Activated T-cell treated with anti-CD3 and anti-CD28 coated beads, Interleukin-2, amount 50 U/mL, for 4 hours (primary cell): ENCODE data around the gene CCDC102A. TPM values are rescaled to one million over a fixed set of nuclear protein-coding genes. Genes with fewer than 3 reads are reported as not detected.
A peak's percentile ranks its signal among the peaks of the same experiment; 100 is the strongest.
"Not testable (repeated sequence)": the region's sequence is repeated elsewhere in the genome, so short reads cannot be mapped to it uniquely, and the experiment has no call there.

Experiments used
- ATAC-seq, 2 donors: fragments of 200-7000 bp; cut with Tn5 transposase; one replicate each; pipeline ENCODE4 v1.10.0; 2021
- DNase-seq: peaks from one replicate; pipeline ENCODE4 v3.0.0-alpha.2; 2020
- H3K27me3 Mint-ChIP-seq: one replicate; pipeline ENCODE4 v1.8.0; 2021; ENCODE audit warnings: low read depth, mixed read lengths
- H3K36me3 Mint-ChIP-seq: one replicate; pipeline ENCODE4 v1.8.0; 2022; ENCODE audit warnings: mixed read lengths; ENCODE audit not compliant: insufficient read depth
- H3K4me1 Mint-ChIP-seq: one replicate; pipeline ENCODE4 v1.8.0; 2021; ENCODE audit warnings: low read depth, mixed read lengths
- H3K4me3 Mint-ChIP-seq: one replicate; pipeline ENCODE4 v1.8.0; 2021; ENCODE audit warnings: mild to moderate bottlenecking, moderate library complexity, mixed read lengths
- H3K9me3 Mint-ChIP-seq: one replicate; pipeline ENCODE4 v1.8.0; 2021; ENCODE audit warnings: mixed read lengths
- total RNA-seq, 3 donors: library from RNA; stranded (reverse); gene quantifications; one replicate each; pipeline ENCODE4 v1.2.1, GENCODE V29; 2021

The CCDC102A gene
- total RNA-seq, 3 donors from 2014 or later: 4.6 to 8.9 (median 6.9) TPM

GRCh38 chr16:57499941-57500340, 36.4 kb downstream of the CCDC102A start:
- not testable (repeated sequence) for H3K4me3 Mint-ChIP-seq, H3K4me1 Mint-ChIP-seq, H3K36me3 Mint-ChIP-seq, H3K27me3 Mint-ChIP-seq, H3K9me3 Mint-ChIP-seq, DNase-seq, ATAC-seq

- no peak overlapping the region for H3K4me3 Mint-ChIP-seq
- no peak for ATAC-seq
- H3K4me1 Mint-ChIP-seq: peaks cover 5% of the 10 kb centered on the region
- H3K27me3 Mint-ChIP-seq: peaks cover 2% of the 10 kb centered on the region
- DNase-seq: no peak
- no peaks in the 10 kb centered on the region for H3K36me3 Mint-ChIP-seq
- no peaks in the 10 kb centered on the region for H3K9me3 Mint-ChIP-seq
Measured at GRCh38 chr16:57498031-57498430, 38.3 kb downstream of the CCDC102A start.

- no peaks in the 10 kb centered on the region for H3K9me3 Mint-ChIP-seq
- H3K4me3 Mint-ChIP-seq: no peak overlapping the region
- no peak for DNase-seq
- H3K27me3 Mint-ChIP-seq: peaks cover 2% of the 10 kb centered on the region
- H3K4me1 Mint-ChIP-seq: peaks cover 5% of the 10 kb centered on the region
- ATAC-seq: no peak
- H3K36me3 Mint-ChIP-seq: no peaks in the 10 kb centered on the region
Measured at GRCh38 chr16:57497121-57497520, 39.2 kb downstream of the CCDC102A start.

- peaks cover 2% of the 10 kb centered on the region for H3K27me3 Mint-ChIP-seq
- no peak overlapping the region for H3K4me3 Mint-ChIP-seq
- H3K4me1 Mint-ChIP-seq: no peaks in the 10 kb centered on the region
- no peaks in the 10 kb centered on the region for H3K9me3 Mint-ChIP-seq
- H3K36me3 Mint-ChIP-seq: no peaks in the 10 kb centered on the region
- ATAC-seq (no peak), DNase-seq (no peak)
Measured at GRCh38 chr16:57493767-57494166, 42.6 kb downstream of the CCDC102A start.

- Mint-ChIP-seq H3K27me3 (peaks cover 2% of the 10 kb centered on the region), H3K4me3 (no peak overlapping the region), H3K9me3 (no peaks in the 10 kb centered on the region), H3K4me1 (peaks cover 19% of the 10 kb centered on the region), H3K36me3 (no peaks in the 10 kb centered on the region)
- ATAC-seq (no peak), DNase-seq (no peak)
Measured at GRCh38 chr16:57489229-57489628, 47.1 kb downstream of the CCDC102A start.

GRCh38 chr16:57486858-57487834, 49.2 kb downstream of the CCDC102A start:
- DNase-seq: no peak
- Mint-ChIP-seq H3K9me3 (no peaks in the 10 kb centered on the region), H3K36me3 (no peaks in the 10 kb centered on the region), H3K27me3 (no peaks in the 10 kb centered on the region), H3K4me1 (peaks cover 19% of the 10 kb centered on the region), H3K4me3 (peak overlapping the region; percentile 78)
- ATAC-seq: no peak

GRCh38 chr16:57485916-57486857, 50.2 kb downstream of the CCDC102A start, which contains the start of gene DOK4:
Gene DOK4, minus strand, starts transcription at chr16:57486493. Its CDS starts 6,986 bp downstream, at chr16:57479507.
- H3K4me1 Mint-ChIP-seq: peaks cover 19% of the 10 kb centered on the region
- H3K4me3 Mint-ChIP-seq: peak within 1 kb of the TSS; percentile 81
- ATAC-seq (peak; percentile 98), DNase-seq (peak; percentile 79)
- H3K27me3 Mint-ChIP-seq: no peaks in the 10 kb centered on the region
- H3K36me3 Mint-ChIP-seq: no peaks in the 10 kb centered on the region
- H3K9me3 Mint-ChIP-seq: no peaks in the 10 kb centered on the region

DNA sequence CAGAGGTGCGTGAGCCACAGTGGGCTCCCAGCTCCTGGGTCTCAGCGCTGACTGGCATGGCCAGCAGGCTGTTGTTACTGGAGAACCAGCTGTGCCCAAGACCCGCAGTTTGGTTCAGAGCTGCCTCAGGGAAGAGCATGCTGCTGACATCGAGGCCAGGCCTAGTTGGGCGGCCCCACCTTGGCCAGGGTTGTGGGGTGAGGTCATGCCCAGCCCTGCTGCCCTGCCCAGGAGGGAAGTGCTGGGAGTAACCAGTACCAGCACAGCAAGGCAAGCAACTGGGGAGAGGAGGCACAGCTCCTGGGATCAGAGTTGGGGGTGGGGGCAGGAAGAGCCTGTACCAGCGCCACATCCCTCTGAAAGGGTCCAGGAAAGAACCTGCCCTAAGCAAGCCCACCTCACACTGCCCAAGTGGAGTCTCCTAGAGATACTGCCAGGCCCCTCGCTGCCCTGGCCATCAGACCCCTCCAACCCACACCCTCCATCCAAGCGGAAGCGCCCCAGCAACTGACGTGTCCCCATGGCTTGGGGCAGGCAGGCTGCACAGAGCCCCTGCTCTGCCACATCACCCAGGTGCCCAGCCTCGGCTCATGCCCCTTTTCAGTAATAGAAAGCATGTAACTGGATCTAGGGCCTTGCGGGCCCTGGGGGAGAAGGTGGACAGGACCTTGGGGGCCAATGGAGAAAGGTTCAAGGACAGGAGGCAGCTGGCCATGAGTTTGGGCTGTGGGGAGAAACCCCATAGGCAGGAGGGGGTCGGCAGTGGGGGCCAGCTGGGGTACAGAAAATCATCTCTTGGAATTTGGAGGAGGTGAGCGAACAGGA, 51.1 kb downstream of the CCDC102A start:
- Mint-ChIP-seq H3K27me3 (no peaks in the 10 kb centered on the region), H3K9me3 (no peaks in the 10 kb centered on the region), H3K4me1 (peaks cover 19% of the 10 kb centered on the region), H3K36me3 (no peaks in the 10 kb centered on the region), H3K4me3 (peak overlapping the region; percentile 81)
- ATAC-seq (no peak), DNase-seq (no peak)

GRCh38 chr16:57484515-57485005, 51.8 kb downstream of the CCDC102A start:
- no peak overlapping the region for H3K4me3 Mint-ChIP-seq
- H3K27me3 Mint-ChIP-seq: no peaks in the 10 kb centered on the region
- H3K36me3 Mint-ChIP-seq: no peaks in the 10 kb centered on the region
- no peak for DNase-seq
- no peak for ATAC-seq
- no peaks in the 10 kb centered on the region for H3K9me3 Mint-ChIP-seq
- peaks cover 19% of the 10 kb centered on the region for H3K4me1 Mint-ChIP-seq

- H3K9me3 Mint-ChIP-seq: no peaks in the 10 kb centered on the region
- no peaks in the 10 kb centered on the region for H3K36me3 Mint-ChIP-seq
- no peaks in the 10 kb centered on the region for H3K27me3 Mint-ChIP-seq
- ATAC-seq (no peak), DNase-seq (no peak)
- no peak overlapping the region for H3K4me3 Mint-ChIP-seq
- peaks cover 22% of the 10 kb centered on the region for H3K4me1 Mint-ChIP-seq
Measured at GRCh38 chr16:57483725-57484514, 52.5 kb downstream of the CCDC102A start.

DNA sequence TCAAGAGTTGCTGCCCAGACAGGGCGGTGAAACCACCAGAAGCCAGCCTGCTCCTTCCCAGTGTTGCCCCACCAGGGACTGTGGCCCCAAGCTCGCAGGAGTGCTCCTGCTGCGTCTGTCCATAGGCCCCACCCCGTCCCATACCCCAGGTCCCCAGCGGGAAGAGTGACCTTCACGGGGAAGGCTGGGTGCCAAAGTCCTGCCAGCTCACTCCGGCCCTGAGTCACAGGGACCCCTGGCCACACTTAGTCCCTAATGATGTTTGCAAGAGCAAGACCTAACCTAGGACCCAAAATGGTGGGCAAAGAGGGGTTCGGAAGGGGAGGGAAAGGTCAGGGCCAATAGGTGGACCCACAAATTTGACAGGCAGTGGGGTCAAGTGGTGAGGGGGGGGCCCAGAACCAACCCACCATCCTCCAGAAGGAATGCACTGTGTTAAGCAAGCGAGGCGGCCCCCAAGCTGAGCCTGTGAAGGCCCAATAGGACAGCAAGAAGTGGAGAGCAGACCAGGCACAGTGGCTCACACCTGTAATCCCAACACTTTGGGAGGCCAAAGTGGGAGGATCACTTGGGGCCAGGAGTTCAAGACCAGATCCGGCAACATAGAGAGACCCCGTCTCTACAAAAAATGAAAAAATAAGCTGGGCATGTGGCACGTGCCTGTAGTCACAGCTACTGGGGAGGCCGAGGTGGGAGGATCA, 53.4 kb downstream of the CCDC102A start:
- Mint-ChIP-seq H3K9me3 (no peaks in the 10 kb centered on the region), H3K27me3 (no peaks in the 10 kb centered on the region)
- no peak for ATAC-seq

DNA sequence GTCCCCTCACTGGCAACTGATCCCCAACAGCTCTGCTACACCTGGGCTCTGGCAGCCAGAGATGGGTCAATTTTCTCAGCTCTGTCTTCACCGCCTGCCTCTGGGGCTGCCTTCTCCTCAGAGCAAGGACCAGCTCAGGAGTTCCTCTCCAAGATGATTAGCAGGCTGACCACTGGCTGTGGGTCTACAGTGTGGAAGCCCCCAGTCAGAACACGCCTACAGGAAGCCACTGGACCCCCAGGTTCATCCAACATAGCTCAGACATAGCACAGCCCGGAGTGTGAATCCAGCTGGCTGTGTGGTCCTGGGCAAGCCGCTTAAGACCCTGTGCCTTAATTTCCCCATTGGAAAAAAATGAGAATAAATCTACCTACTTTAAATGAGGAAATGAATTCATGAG, 55.0 kb downstream of the CCDC102A start:
- no peak for ATAC-seq
- no peaks in the 10 kb centered on the region for H3K9me3 Mint-ChIP-seq
- no peak overlapping the region for H3K4me3 Mint-ChIP-seq
- no peaks in the 10 kb centered on the region for H3K27me3 Mint-ChIP-seq
- no peaks in the 10 kb centered on the region for H3K36me3 Mint-ChIP-seq
- H3K4me1 Mint-ChIP-seq: peaks cover 17% of the 10 kb centered on the region
- DNase-seq: no peak

More for the DNA sequence above, 53.4 kb downstream of the CCDC102A start:
- H3K4me3 Mint-ChIP-seq: no peak overlapping the region
- H3K4me1 Mint-ChIP-seq: peaks cover 22% of the 10 kb centered on the region
- no peaks in the 10 kb centered on the region for H3K36me3 Mint-ChIP-seq
- no peak for DNase-seq
